Prostate gland (tissue), 2 donors: ENCODE data around the gene ABHD16A.
A peak's percentile ranks its signal among the peaks of the same experiment; 100 is the strongest.

ENCODE experiments used
- CTCF ChIP-seq, 4 experiments: fragments of 200-600 bp in 2 of 4; fragments of 450-650 bp in 2 of 4; sonication (generic) in 2 of 4; IDR thresholded peaks; 1 replicate in 3 of 4; 2 replicates in 1 of 4; pipeline ENCODE4 v1.5.1; 2016 to 2019; ENCODE audit warnings: antibody characterized with exemption in 4 of 4, mild to moderate bottlenecking in 2 of 4, moderate library complexity in 2 of 4
- POLR2AphosphoS5 ChIP-seq: sonication (generic); formaldehyde crosslinking; IDR thresholded peaks from one replicate; pipeline ENCODE4 v1.6.1; 2017; ENCODE audit warnings: antibody characterized with exemption

DNA sequence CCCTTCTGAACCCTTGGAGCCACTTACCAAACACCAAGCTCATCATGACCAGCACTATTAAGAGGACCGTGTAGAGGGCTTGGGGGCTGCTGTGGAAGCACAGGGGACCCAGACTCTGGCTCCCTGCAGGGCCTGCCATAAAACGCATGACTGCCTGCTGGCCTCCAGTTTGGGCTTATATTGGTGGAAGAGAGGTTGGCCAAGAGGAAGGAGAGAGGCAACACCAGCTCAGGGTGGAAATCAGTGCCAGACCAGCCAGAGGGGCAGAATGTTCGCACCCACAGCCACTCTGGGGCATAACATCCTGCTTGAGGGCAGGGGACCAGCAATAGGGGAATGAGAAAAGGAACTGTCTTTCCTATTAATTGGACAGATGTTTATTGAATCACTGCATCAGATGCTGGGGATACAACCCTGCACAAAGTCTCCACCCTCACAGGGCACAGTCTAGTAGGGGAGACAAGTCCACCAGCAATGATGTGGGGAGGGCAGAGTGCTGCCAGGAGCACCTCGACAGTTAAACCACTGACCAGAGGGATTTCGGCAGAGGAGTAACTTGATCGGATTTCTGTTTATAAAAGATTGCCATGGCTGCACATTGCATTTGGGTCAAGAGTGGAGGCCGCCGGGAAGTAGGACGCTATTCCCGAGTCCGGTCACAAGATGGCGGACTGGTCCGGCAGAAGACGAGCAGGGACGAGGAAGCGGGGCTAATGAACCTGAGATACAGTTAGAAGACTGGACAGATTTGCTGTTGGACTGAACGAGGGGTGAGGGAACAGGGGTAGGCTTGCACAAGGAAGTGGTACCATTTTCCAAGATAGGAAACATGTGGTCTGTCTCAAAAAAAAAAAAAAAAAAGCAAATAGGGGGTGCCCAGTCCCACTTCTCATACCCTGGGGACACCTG, 22.6 kb downstream of the ABHD16A start, which contains the start of gene LY6G5C:
- peak; percentile 63 to 94 (median 79) for TF ChIP-seq CTCF (IDR thresholded peaks at IDR 0.05)
- TF ChIP-seq POLR2AphosphoS5 = peak; percentile 88
